DMS79 treated with DMSO at 0.1 percent for 48 hours (cell line): ENCODE measurements around the gene CATSPER3.

Experiments used
- DNase-seq: peaks from one replicate; lab custom pipeline; 2025; lab: John Stamatoyannopoulos, UW

The CATSPER3 gene

GRCh38 chr5:134967607-134968006 is at the start of gene CATSPER3:
CATSPER3 (plus strand) TSS chr5:134967907; CDS start chr5:134967992, 85 bp downstream.
- no peak for DNase-seq

- no peak for DNase-seq
These were observed 48.8 kb upstream of the CATSPER3 start for GRCh38 chr5:134918861-134919260.

DNA sequence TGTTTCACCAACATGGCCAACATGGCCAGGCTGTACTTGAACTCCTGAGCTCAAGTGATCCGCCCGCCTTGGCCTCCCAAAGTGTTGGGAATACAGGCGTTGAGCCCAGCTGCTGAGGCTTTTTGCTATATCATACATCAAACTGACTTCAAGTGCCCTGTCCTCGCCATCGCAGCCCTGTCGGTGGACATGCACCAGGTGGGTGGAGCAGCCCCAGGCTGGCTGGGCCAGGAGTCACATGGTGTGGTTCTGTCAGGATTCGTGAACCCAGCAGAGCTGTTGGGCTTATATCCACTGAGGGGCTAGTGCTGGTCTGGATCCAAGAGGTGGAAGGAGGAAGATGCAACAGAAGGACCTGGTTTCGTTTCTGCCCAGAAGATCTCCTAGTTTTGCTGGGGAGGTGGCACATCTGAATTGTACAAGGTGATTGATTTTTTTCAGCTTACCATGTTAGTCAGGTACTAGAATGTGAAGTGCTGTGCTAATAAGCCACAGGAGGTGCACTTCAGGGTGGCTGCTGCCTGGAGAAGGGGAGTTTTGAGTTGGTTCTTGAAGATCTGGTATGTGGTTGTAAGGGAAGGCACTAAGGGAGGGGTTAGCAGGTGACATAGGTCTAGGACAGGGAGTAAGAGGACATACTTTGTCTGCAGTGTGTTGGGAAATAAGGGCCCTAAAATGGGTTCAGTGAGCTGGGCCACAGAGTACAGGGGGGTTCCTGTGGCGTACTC is 46.7 kb upstream of the CATSPER3 start:
- DNase-seq = peak; percentile 49

GRCh38 chr5:134932508-134932907 is 35.2 kb upstream of the CATSPER3 start:
- no peak for DNase-seq

DNA sequence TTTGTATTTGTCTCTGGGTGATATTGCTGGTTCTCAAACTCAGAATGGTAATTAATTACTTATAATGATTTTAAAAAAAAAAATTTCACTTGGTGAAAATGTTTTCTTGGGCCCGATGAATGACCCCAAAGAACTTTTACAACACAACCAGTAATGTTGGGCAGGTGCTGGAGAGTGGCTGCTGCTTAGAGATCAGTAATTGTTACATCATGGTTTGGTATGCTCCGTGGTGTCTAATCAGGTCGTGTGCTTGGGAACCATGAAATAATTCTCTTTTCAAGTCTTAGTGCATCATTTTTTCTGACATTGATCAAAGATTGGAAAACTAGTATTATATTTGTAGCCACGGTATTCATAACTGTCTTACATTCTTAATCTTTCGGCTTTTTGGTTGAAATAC is 33.5 kb upstream of the CATSPER3 start:
- no peak for DNase-seq

DNA sequence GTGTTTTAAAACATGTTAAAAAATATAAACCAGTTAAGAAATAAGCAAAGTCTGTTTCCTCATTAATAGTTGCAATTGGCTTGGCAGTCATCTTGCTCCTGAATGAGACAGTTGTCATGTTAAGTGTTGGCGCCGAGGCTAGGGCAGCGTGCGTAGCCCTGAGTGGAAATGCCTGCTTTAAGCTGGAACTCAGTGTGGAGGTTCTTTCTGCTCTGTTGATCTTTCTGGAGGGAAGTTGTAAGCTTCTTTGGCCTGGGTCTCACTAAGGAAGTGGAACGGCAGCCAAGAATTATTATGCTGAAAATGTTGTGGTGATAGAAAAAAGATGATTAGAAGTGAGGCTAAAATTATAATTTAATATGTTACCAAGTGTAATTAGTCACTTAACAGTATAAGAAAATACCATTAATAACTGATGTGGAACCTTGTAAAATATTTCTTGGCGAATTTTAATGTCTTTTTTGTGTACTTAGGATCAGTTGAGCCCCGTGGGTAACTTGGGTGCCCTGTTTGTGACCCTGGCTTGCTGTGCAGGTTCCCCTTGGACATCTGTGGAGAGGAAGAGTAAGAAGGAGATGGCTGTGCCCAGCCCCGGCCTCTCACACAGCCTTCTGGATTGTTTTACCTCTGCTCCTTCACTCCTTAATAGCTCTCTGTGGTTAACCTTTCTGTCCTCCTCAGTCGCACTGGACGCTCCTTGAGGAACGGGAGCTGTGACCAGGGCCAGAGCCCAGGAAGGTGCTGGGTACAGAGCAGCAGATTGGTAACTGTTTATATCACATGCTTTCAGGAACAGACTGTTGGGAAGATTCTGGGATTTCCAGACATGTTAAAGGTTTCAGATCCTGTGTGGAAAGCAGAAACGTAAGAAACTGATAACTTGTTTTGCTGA is 31.8 kb upstream of the CATSPER3 start:
- DNase-seq = peak; percentile 39

- no peak for DNase-seq
These were observed 30.2 kb upstream of the CATSPER3 start for GRCh38 chr5:134937526-134937925.

- DNase-seq = no peak
These were observed 29.7 kb upstream of the CATSPER3 start for GRCh38 chr5:134938030-134938429.

DNA sequence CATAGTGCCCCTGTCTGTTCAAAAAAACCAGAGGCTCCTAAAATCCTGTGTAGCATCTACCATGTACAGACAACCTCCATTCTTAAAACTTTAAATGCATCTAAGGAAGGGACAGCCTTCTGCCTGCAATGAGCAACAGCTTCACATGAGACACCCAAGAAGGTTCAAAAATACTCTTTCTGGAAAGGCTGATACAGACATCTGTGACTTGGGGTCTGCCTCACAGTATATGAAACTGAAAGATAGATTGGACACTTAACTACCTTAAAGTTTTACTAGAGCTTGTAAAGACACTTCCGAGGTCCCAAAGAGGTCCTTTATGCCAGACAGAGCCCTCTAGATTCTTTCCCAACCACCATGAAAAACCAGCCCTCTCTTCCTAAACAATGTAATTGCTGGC is 28.2 kb upstream of the CATSPER3 start:
- no peak for DNase-seq

- peak; percentile 39 for DNase-seq
These were observed 24.2 kb upstream of the CATSPER3 start for GRCh38 chr5:134943547-134943946.

DNA sequence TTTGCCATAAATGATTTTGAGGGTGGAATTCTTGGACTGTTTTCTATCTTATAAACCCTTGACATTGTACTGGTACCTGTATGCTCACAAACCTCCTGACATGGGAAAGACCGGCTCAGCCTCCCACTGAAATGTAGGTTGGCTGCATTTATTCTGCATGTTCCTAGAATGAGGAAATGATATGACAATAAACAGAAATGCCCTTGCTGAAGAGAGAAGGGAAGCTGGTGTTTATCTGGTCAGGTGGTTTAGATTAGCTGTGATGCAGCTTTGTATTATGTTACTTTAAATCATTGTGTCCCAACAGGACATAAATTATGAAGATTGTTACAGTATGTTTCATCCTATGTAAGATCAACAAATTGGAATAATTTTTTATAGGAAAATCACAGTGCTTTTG is 23.1 kb upstream of the CATSPER3 start:
- no peak for DNase-seq

- DNase-seq = peak; percentile 3
These were observed 22.7 kb upstream of the CATSPER3 start for GRCh38 chr5:134945041-134945440.

GRCh38 chr5:134948911-134949310 is 18.8 kb upstream of the CATSPER3 start:
- no peak for DNase-seq

GRCh38 chr5:134949316-134949715 is 18.4 kb upstream of the CATSPER3 start:
- DNase-seq = no peak

DNA sequence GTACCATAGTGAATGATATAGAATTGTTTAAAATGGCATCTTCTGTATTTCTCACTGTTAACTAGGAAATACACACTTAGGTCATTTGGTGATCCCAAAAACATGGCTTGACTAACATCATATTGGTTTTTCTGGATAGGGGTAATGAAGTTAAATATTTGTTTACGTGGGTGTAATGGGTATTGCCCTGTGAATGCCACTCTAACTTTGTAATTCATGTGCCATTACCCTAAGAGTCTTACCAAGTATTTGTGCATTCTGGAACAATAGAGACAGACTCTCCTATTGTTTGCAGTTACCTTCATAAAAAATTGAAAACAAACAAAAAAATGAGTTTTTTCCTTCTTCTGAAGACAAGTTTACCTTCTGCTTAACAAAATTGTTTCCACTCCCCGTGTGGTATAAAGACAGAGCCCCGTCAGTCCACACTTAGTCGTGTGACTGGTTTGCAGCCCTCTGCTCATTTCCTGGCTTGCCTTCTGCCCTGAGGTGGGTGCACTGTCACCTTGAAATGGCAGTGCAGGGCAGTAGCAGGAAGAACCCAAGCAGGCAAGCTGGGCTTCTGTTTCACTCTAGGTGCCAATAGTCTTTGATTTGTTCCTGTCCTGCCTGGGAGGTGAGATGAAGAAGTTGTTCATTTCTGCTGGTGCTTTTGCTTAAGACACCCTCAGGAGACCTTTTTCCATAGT is 9.6 kb upstream of the CATSPER3 start:
- no peak for DNase-seq

DNA sequence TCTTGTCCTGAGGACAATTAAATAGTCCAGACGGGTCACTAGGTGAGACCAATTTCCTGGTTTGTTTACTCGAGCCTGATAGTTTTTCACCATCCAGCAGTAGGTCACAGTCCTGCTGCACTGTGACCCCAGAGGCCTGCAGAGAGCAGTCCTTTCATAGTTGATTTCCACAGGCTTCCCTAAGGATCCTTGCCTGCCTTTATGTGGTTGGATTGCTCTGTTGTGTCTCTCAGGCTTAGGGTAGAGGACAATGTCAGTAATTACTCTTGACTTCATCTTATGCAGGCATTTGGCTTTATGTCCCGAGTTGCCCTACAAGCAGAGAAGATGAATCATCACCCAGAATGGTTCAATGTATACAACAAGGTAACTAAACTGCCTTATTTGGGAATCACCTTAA is 9.0 kb upstream of the CATSPER3 start:
- no peak for DNase-seq

DNA sequence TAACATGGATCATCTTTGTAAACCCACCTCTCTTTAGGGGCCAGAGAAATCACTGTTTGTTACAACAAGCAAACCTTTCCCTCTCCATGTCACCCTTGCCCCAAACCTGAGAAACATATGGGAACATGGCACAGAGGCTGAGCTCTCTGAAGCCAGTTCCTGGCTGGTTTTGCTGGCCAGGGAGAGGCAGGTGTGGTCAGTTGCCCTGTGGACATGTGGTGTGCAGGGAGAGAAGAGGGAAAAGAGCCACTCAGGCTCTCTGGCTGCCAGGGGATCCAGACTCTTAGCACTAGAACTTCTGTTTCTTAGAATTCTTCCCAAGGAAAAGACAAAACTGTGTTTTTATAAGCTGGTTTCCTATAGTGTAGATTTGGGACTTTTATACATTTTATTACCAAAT is 4.6 kb upstream of the CATSPER3 start:
- DNase-seq = no peak

DNA sequence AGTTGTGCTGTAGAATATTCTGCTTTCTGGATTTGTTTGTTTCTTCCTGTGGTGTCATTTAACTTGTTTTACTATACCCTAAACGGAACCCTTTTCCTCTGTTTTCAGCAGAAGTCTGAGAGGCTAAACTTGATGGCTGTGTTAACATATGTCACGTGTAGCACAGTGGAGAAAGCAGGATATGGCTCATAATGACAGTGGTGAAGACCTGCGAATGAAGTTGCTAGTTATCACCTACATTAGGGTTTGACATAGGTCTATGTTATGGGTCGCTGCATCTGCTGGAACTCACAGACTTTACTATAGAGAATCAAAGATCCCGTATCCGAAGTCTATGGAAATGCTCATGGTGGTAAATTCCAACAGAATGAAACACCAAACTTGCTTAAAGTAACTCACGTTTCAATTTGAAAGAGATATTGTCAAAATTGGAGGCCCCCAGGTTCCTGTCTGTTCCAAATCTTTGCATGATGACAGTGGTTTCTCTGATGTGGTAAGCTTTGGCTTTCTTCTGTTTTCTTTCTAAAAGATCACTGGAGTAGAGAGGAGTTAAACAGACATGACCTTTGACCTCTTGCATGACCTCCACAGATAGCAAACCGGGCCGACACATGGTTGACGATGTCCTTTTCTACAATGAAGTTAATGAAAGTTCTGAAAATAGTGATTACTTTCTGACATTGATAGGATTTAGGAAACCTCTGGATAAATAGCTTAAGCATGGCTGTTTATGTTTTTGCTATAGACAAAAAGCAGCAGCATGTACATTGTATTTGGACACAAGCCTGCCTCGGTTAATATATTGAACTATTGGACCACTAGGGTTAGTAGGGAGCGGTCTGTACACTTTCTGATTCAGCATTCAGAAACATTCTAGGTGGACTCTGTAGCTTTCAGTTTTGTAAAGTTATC is 3.1 kb upstream of the CATSPER3 start:
- DNase-seq = no peak

GRCh38 chr5:134965271-134965825 is 2.4 kb upstream of the CATSPER3 start:
- no peak for DNase-seq

- no peak for DNase-seq
These were observed 348 bp downstream of the CATSPER3 start for GRCh38 chr5:134968055-134968454.

GRCh38 chr5:134969166-134969565 is 1.5 kb downstream of the CATSPER3 start:
- no peak for DNase-seq
